Endothelial cell of umbilical vein (primary cell): ENCODE measurements around the gene TMEM205. TPM values are rescaled to one million over a fixed set of nuclear protein-coding genes. Genes with fewer than 3 reads are reported as not detected.

Experiments used
- BruUV-seq: library from RNA; stranded (reverse); fragments of 400-500 nt; replicated peaks from 2 replicates; lab custom pipeline; 2021; lab: Mats Ljungman, UMichigan
- CTCF ChIA-PET: fragments of 300-600, 350-600 bp; sonication (Branson Sonifier 250); formaldehyde crosslinking; loops from one replicate; lab custom pipeline; 2021; ENCODE audit warnings: antibody characterized with exemption, inconsistent platforms; lab: Charles Lee
- POLR2A ChIA-PET: fragments of 300-600, 350-600 bp; sonication (Branson Sonifier 250); formaldehyde crosslinking; loops from one replicate; lab custom pipeline; 2021; ENCODE audit warnings: antibody characterized with exemption, inconsistent platforms; lab: Charles Lee
- DNase-seq: peaks from one replicate; pipeline ENCODE4 v3.0.0-alpha.2; 2011; ENCODE audit warnings: low read depth, low spot score
- FAIRE-seq: peaks from 2 replicates; lab custom pipeline; 2011; peaks lifted over from hg19 to GRCh38; lab: Jason Lieb, UNC
- H2AFZ ChIP-seq: 2 replicates; pipeline ENCODE4 v1.6.0; 2012; ENCODE audit warnings: low read depth, low read length, control low read depth, inconsistent platforms
- H3K27ac ChIP-seq: 2 replicates; pipeline ENCODE4 v1.5.1; 2011; ENCODE audit warnings: low read depth, mild to moderate bottlenecking, control low read depth, low read length, moderate library complexity; ENCODE audit not compliant: insufficient read depth
- H3K27me3 ChIP-seq, 2 experiments: 2 replicates each; pipeline versions ENCODE4 v1.6.0 to v1.6.1; 2011; ENCODE audit warnings: low read length in 2 of 2, mixed read lengths in 1 of 2; ENCODE audit not compliant: control insufficient read depth in 2 of 2, insufficient read depth in 2 of 2
- H3K36me3 ChIP-seq, 2 experiments: 2 replicates in 1 of 2; 3 replicates in 1 of 2; pipeline ENCODE4 v1.5.1; 2011; ENCODE audit warnings: low read length in 2 of 2, mild to moderate bottlenecking in 1 of 2, moderate library complexity in 1 of 2; ENCODE audit not compliant: control insufficient read depth in 2 of 2, insufficient read depth in 2 of 2; ENCODE audit errors: extremely low read depth in 1 of 2
- H3K4me1 ChIP-seq: 3 replicates; pipeline ENCODE4 v1.5.1; 2011; ENCODE audit warnings: mild to moderate bottlenecking, low read length; ENCODE audit not compliant: control insufficient read depth, insufficient read depth; ENCODE audit errors: extremely low read depth
- H3K4me2 ChIP-seq: 2 replicates; pipeline ENCODE4 v1.6.1; 2011; ENCODE audit warnings: low read length, control low read depth, mixed read lengths; ENCODE audit not compliant: insufficient read depth
- H3K4me3 ChIP-seq, 3 experiments: fragments of 200-600 bp in 1 of 3; sonication (generic), shearing (Covaris generic) in 1 of 3; replicated peaks in 1 of 3; 2 replicates each; pipeline ENCODE4 v1.5.1; 2011 to 2016; ENCODE audit warnings: control low read depth in 3 of 3, low read length in 3 of 3, mild to moderate bottlenecking in 2 of 3, inconsistent platforms in 1 of 3, low read depth in 1 of 3, moderate library complexity in 1 of 3; ENCODE audit not compliant: insufficient read depth in 1 of 3
- H3K79me2 ChIP-seq: 2 replicates; pipeline ENCODE4 v1.6.0; 2012; ENCODE audit warnings: low read length, inconsistent platforms; ENCODE audit not compliant: control insufficient read depth, insufficient read depth
- H3K9ac ChIP-seq: replicated peaks from 2 replicates; pipeline ENCODE3; 2011; ENCODE audit warnings: low read length, control low read depth; ENCODE audit not compliant: insufficient read depth; ENCODE audit errors: extremely low read depth
- H3K9me1 ChIP-seq: replicated peaks from 3 replicates; pipeline ENCODE4 v1.6.0; 2011; ENCODE audit warnings: mild to moderate bottlenecking, low read length; ENCODE audit not compliant: control insufficient read depth, insufficient read depth; ENCODE audit errors: extremely low read depth
- H3K9me3 ChIP-seq: replicated peaks from 2 replicates; pipeline ENCODE4 v1.5.1; 2012; ENCODE audit warnings: low read length, inconsistent platforms; ENCODE audit not compliant: control insufficient read depth, insufficient read depth
- H4K20me1 ChIP-seq: replicated peaks from 2 replicates; pipeline ENCODE3; 2011; ENCODE audit warnings: mild to moderate bottlenecking, low read length; ENCODE audit not compliant: control insufficient read depth, insufficient read depth; ENCODE audit errors: extremely low read depth
- CTCF ChIP-seq, 2 donors: IDR thresholded peaks; 1 replicate in 1 of 2; 2 replicates in 1 of 2; pipeline ENCODE4 v1.5.1; 2011; ENCODE audit warnings: low read length in 2 of 2, mild to moderate bottlenecking in 2 of 2, moderate library complexity in 2 of 2, control low read depth in 1 of 2, inconsistent platforms in 1 of 2, low read depth in 1 of 2; ENCODE audit not compliant: insufficient read depth in 1 of 2; ENCODE audit errors: extremely low read depth in 1 of 2
- EZH2 ChIP-seq: IDR thresholded peaks from 2 replicates; pipeline ENCODE4 v1.6.1; 2012; ENCODE audit warnings: borderline replicate concordance, low read depth, mild to moderate bottlenecking, moderate library complexity, low read length, inconsistent platforms; ENCODE audit not compliant: severe bottlenecking
- FOS ChIP-seq: IDR thresholded peaks from 2 replicates; pipeline ENCODE4 v1.6.1; 2011; ENCODE audit warnings: mild to moderate bottlenecking, low read length, moderate library complexity, borderline replicate concordance; ENCODE audit not compliant: insufficient read depth
- GATA2 ChIP-seq: IDR thresholded peaks from 2 replicates; pipeline ENCODE4 v1.7.0; 2011; ENCODE audit warnings: low read depth, mild to moderate bottlenecking, moderate library complexity, mixed read lengths, low read length; ENCODE audit not compliant: insufficient read length, insufficient read depth
- JUN ChIP-seq: IDR thresholded peaks from 2 replicates; pipeline ENCODE4 v1.6.1; 2011; ENCODE audit warnings: borderline replicate concordance, low read depth; ENCODE audit not compliant: insufficient read length, insufficient read depth
- MAX ChIP-seq: IDR thresholded peaks from 2 replicates; pipeline ENCODE4 v1.6.1; 2011; ENCODE audit not compliant: insufficient read depth, insufficient read length
- MYC ChIP-seq: IDR thresholded peaks from one replicate; pipeline ENCODE4 v1.6.1; 2011; ENCODE audit warnings: mild to moderate bottlenecking, low read depth, low read length
- POLR2A ChIP-seq: IDR thresholded peaks from 2 replicates; pipeline ENCODE4 v1.6.1; 2012; ENCODE audit warnings: low read depth, mild to moderate bottlenecking, control low read depth, low read length
- dilution Hi-C: fragments of 300-500 bp; cut with MboI; formaldehyde crosslinking; loops from one replicate; pipeline ENCODE4 v1.15.0; 2019; ENCODE audit warnings: low sequenced_read_pairs; ENCODE audit not compliant: extremely low pct_ligation_motif_present
- intact Hi-C: fragments of 100-400 bp; cut with micrococcal nuclease; formaldehyde crosslinking; loops from one replicate; pipeline ENCODE4 v1.10.0; 2022
- polyA plus RNA-seq, 4 experiments: library from polyadenylated mRNA; depleted of rRNA in 3 of 4; stranded (reverse) in 3 of 4; unstranded in 1 of 4; fragments of >200 nt; gene quantifications; 2 replicates each; pipeline versions ENCODE4 v1.2.1 to v1.2.3, GENCODE V29; 2011 to 2012; ENCODE audit warnings: missing spikeins in 1 of 4
- total RNA-seq: library from RNA; stranded (reverse); gene quantifications from 2 replicates; pipeline ENCODE4 v1.2.3, GENCODE V29; 2021

TMEM205 gene
- total and polyA plus RNA-seq, 2 donors (not counting 3 experiments of a cell fraction or from before 2014, with no cell fraction given) = 57.3 to 345 TPM

- no peaks in the 10 kb centered on the region for H3K9me1 ChIP-seq
- TF ChIP-seq EZH2 (no peak), JUN (no peak)
- BruUV-seq = no TSS peak
- no peak overlapping the region for H3K9ac ChIP-seq
- H4K20me1 ChIP-seq = no peaks in the 10 kb centered on the region
- no peak overlapping the region for H3K4me3 ChIP-seq
- H3K9me3 ChIP-seq = no peaks in the 10 kb centered on the region
- intact Hi-C loops (no loop called here), dilution Hi-C loops (no loop called here)
- H3K27ac ChIP-seq = no peak overlapping the region
- POLR2A ChIA-PET = interaction anchor here (0.6 kb wide), 1 partner anchor 158 kb away, joined by 3 read pairs; no protein-coding TSS in a partner anchor
- H3K36me3 ChIP-seq = no peaks in the 10 kb centered on the region
- H3K79me2 ChIP-seq = no peaks in the 10 kb centered on the region
- H3K27me3 ChIP-seq = no peaks in the 10 kb centered on the region
- DNase-seq (no peak), FAIRE-seq (no peak)
- H2AFZ ChIP-seq = no peak overlapping the region
- CTCF ChIA-PET = interaction anchor here (0.6 to 2.0 kb wide), 8 partner anchors 10 to 95 kb away, joined by 3 to 7 read pairs (median 4); partner anchors contain the start of genes ODAD3 and PRKCSH
- no peak overlapping the region for H3K4me2 ChIP-seq
- peaks cover 14% of the 10 kb centered on the region for H3K4me1 ChIP-seq
These were observed 41.3 kb upstream of the TMEM205 start for GRCh38 chr19:11387162-11388034.

- dilution Hi-C loops (no loop called here), intact Hi-C loops (loop anchor here (2.0 to 5.0 kb wide), 2 partner anchors 22 to 38 kb away; no protein-coding TSS in a partner anchor)
- Histone ChIP-seq H3K79me2 (peaks cover 4% of the 10 kb centered on the region), H2AFZ (no peak overlapping the region), H3K9ac (no peak overlapping the region), H3K4me2 (no peak overlapping the region), H3K36me3 (no peaks in the 10 kb centered on the region), H4K20me1 (no peaks in the 10 kb centered on the region), H3K4me1 (peaks cover 19% of the 10 kb centered on the region), H3K27ac (no peak overlapping the region), H3K27me3 (no peaks in the 10 kb centered on the region), H3K4me3 (no peak overlapping the region), H3K9me3 (no peaks in the 10 kb centered on the region), H3K9me1 (no peaks in the 10 kb centered on the region)
- TF ChIP-seq EZH2 = no peak
- TF ChIP-seq POLR2A = no peak
- no peak for TF ChIP-seq GATA2
- no peak for TF ChIP-seq JUN
- no peak for TF ChIP-seq FOS
- TF ChIP-seq MAX = no peak
- TF ChIP-seq CTCF (IDR thresholded peaks at IDR 0.05; ENCODE audit: extremely low read depth in 1 of 2, insufficient read depth in 1 of 2, low read depth in 1 of 2, low read length in 2 of 2) = no peak
- TF ChIP-seq MYC = no peak
- ChIA-PET CTCF (interaction anchor here (2.1 to 5.5 kb wide), 2 partner anchors 91 to 98 kb away, joined by 12 to 55 read pairs; no protein-coding TSS in a partner anchor), POLR2A (interaction anchor here (1.2 kb wide), 1 partner anchor 10 kb away, joined by 4 read pairs; the partner anchor contains the start of gene SWSAP1)
- FAIRE-seq = no peak
- no TSS peak for BruUV-seq
- DNase-seq = no peak
These were observed 38.7 kb upstream of the TMEM205 start for GRCh38 chr19:11384778-11385129.
